ENCODE measurements around the gene WIPF1.

WIPF1 gene

GRCh38 chr2:174597345-174598047 is at the start of gene WIPF1:
WIPF1 (minus strand) TSS chr2:174597804; CDS start chr2:174585573, 12,231 bp downstream.
- H3K27ac ChIP-seq = no peak within 1 kb of the TSS
- TF ChIP-seq ZFX (IDR thresholded peaks at IDR 0.05) (no peak), CTCF (conservative IDR thresholded peaks at IDR 0.05) (no peak)

GRCh38 chr2:174645296-174645695 is 47.7 kb upstream of the WIPF1 start:
- TF ChIP-seq ZFX (IDR thresholded peaks at IDR 0.05) (no peak), CTCF (conservative IDR thresholded peaks at IDR 0.05) (no peak)
- H3K27ac ChIP-seq = no peak overlapping the region

- TF ChIP-seq ZFX (IDR thresholded peaks at IDR 0.05) = no peak
- H3K27ac ChIP-seq = no peak overlapping the region
Observed at GRCh38 chr2:174644406-174644805, 46.8 kb upstream of the WIPF1 start.

- H3K27ac ChIP-seq = no peak overlapping the region
- TF ChIP-seq ZFX (IDR thresholded peaks at IDR 0.05) = no peak
- no peak for TF ChIP-seq CTCF (conservative IDR thresholded peaks at IDR 0.05)
Observed at GRCh38 chr2:174643356-174643755, 45.8 kb upstream of the WIPF1 start.

- H3K27ac ChIP-seq = no peak overlapping the region
- no peak for TF ChIP-seq ZFX (IDR thresholded peaks at IDR 0.05)
Observed at GRCh38 chr2:174641168-174641567, 43.6 kb upstream of the WIPF1 start.

- H3K27ac ChIP-seq = no peak overlapping the region
- TF ChIP-seq CTCF (conservative IDR thresholded peaks at IDR 0.05) = no peak; the same call in 1 of the 2 replicates
- no peak for TF ChIP-seq ZFX (IDR thresholded peaks at IDR 0.05)
Observed at GRCh38 chr2:174636987-174637386, 39.4 kb upstream of the WIPF1 start.

- TF ChIP-seq ZFX (IDR thresholded peaks at IDR 0.05) (no peak), CTCF (conservative IDR thresholded peaks at IDR 0.05) (no peak)
- H3K27ac ChIP-seq = no peak overlapping the region
Observed at GRCh38 chr2:174635776-174636404, 38.3 kb upstream of the WIPF1 start.

GRCh38 chr2:174635015-174635593 is 37.5 kb upstream of the WIPF1 start:
- no peak overlapping the region for H3K27ac ChIP-seq
- TF ChIP-seq CTCF (conservative IDR thresholded peaks at IDR 0.05) (no peak), ZFX (IDR thresholded peaks at IDR 0.05) (no peak)

Data from C4-2B (cell line).